Measurements from ENCODE around the gene FRY. TPM values are rescaled to one million over a fixed set of nuclear protein-coding genes. Genes with fewer than 3 reads are reported as not detected.

Gene FRY
- total and polyA plus RNA-seq, 2 of the 13 experiments (the other 11 are each of a cell fraction or from before 2014, with no cell fraction given): 8.2 to 13.1 TPM

DNA sequence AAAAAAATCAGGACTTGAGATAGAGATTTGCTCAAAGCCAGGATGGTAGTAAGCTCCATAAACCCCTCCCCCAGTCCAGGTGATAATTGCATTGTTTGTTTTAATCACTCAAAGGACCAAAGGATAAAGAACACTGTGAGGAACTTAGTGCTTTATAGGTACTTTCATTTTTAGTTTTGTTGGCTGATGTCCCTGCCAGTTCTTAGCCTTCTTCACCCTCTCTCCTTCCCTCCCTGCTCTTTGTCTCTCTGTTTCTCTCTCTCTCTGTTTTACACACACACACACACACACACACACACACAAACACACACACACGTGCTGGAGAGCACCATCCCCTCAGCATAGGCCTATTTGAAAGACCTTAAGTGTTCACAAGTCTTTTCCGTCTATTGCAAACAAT lies 5.2 kb downstream of the FRY start (continued):
- TF ChIP-seq CREM (IDR thresholded peaks at IDR 0.05) (no peak), CREM (CRISPR knock-in tag; IDR thresholded peaks at IDR 0.05) (no peak), FOSL2 (CRISPR knock-in tag; IDR thresholded peaks at IDR 0.05) (no peak), MEIS2 (CRISPR knock-in tag; IDR thresholded peaks at IDR 0.05) (no peak), LCORL (IDR thresholded peaks at IDR 0.05) (no peak), LCORL (CRISPR knock-in tag; IDR thresholded peaks at IDR 0.05) (peak; percentile 14; the same call in 1 of the 2 replicates), GLI4 (CRISPR knock-in tag; IDR thresholded peaks at IDR 0.05; ENCODE audit: borderline replicate concordance) (no peak), EZH2 (conservative IDR thresholded peaks at IDR 0.05; ENCODE audit: low read depth, low read length) (no peak), ZMYM4 (CRISPR knock-in tag; IDR thresholded peaks at IDR 0.05) (peak; percentile 25; the same call in 1 of the 2 replicates), ZBTB7B (CRISPR knock-in tag; IDR thresholded peaks at IDR 0.05) (no peak), SPEN (CRISPR knock-in tag; IDR thresholded peaks at IDR 0.05; ENCODE audit: low read depth) (no peak), ZNF7 (CRISPR knock-in tag; IDR thresholded peaks at IDR 0.05) (no peak), SOX5 (CRISPR knock-in tag; IDR thresholded peaks at IDR 0.05; ENCODE audit: borderline replicate concordance) (peak; percentile 41; the same call in 1 of the 2 replicates), TBX2 (CRISPR knock-in tag; IDR thresholded peaks at IDR 0.05; ENCODE audit: borderline replicate concordance) (peak; percentile 35; the same call in 1 of the 2 replicates), EP300 (IDR thresholded peaks at IDR 0.05; ENCODE audit: low read depth in 2 of 2, low read length in 2 of 2) (0 out of 4 replicates have a peak, but pooled peaks of 1 of the 2 experiments have one; percentile 10), EP300 (CRISPR knock-in tag; IDR thresholded peaks at IDR 0.05; ENCODE audit: borderline replicate concordance) (no peak), ARHGAP35 (CRISPR knock-in tag; IDR thresholded peaks at IDR 0.05; ENCODE audit: borderline replicate concordance) (no peak), SOX13 (IDR thresholded peaks at IDR 0.05) (no peak), SOX13 (CRISPR knock-in tag; conservative IDR thresholded peaks at IDR 0.05 in 1 of 2, IDR thresholded peaks at IDR 0.05 in 1 of 2) (peak in 1 of 2 experiments; percentile 61; a peak in 1 of 4 replicates)
- TF ChIP-seq, protein P1, sequence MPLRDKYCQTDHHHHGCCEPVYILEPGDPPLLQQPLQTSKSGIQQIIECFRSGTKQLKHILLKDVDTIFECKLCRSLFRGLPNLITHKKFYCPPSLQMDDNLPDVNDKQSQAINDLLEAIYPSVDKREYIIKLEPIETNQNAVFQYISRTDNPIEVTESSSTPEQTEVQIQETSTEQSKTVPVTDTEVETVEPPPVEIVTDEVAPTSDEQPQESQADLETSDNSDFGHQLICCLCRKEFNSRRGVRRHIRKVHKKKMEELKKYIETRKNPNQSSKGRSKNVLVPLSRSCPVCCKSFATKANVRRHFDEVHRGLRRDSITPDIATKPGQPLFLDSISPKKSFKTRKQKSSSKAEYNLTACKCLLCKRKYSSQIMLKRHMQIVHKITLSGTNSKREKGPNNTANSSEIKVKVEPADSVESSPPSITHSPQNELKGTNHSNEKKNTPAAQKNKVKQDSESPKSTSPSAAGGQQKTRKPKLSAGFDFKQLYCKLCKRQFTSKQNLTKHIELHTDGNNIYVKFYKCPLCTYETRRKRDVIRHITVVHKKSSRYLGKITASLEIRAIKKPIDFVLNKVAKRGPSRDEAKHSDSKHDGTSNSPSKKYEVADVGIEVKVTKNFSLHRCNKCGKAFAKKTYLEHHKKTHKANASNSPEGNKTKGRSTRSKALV (CRISPR knock-in tag; IDR thresholded peaks at IDR 0.05): no peak
- TF ChIP-seq, protein P2, sequence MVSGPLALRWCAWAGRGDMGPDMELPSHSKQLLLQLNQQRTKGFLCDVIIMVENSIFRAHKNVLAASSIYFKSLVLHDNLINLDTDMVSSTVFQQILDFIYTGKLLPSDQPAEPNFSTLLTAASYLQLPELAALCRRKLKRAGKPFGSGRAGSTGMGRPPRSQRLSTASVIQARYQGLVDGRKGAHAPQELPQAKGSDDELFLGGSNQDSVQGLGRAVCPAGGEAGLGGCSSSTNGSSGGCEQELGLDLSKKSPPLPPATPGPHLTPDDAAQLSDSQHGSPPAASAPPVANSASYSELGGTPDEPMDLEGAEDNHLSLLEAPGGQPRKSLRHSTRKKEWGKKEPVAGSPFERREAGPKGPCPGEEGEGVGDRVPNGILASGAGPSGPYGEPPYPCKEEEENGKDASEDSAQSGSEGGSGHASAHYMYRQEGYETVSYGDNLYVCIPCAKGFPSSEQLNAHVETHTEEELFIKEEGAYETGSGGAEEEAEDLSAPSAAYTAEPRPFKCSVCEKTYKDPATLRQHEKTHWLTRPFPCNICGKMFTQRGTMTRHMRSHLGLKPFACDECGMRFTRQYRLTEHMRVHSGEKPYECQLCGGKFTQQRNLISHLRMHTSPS (CRISPR knock-in tag; IDR thresholded peaks at IDR 0.05; ENCODE audit: low read depth): no peak
- TF ChIP-seq, protein P3, sequence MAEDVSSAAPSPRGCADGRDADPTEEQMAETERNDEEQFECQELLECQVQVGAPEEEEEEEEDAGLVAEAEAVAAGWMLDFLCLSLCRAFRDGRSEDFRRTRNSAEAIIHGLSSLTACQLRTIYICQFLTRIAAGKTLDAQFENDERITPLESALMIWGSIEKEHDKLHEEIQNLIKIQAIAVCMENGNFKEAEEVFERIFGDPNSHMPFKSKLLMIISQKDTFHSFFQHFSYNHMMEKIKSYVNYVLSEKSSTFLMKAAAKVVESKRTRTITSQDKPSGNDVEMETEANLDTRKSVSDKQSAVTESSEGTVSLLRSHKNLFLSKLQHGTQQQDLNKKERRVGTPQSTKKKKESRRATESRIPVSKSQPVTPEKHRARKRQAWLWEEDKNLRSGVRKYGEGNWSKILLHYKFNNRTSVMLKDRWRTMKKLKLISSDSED (CRISPR knock-in tag; IDR thresholded peaks at IDR 0.05): no peak
- TF ChIP-seq, protein P4, sequence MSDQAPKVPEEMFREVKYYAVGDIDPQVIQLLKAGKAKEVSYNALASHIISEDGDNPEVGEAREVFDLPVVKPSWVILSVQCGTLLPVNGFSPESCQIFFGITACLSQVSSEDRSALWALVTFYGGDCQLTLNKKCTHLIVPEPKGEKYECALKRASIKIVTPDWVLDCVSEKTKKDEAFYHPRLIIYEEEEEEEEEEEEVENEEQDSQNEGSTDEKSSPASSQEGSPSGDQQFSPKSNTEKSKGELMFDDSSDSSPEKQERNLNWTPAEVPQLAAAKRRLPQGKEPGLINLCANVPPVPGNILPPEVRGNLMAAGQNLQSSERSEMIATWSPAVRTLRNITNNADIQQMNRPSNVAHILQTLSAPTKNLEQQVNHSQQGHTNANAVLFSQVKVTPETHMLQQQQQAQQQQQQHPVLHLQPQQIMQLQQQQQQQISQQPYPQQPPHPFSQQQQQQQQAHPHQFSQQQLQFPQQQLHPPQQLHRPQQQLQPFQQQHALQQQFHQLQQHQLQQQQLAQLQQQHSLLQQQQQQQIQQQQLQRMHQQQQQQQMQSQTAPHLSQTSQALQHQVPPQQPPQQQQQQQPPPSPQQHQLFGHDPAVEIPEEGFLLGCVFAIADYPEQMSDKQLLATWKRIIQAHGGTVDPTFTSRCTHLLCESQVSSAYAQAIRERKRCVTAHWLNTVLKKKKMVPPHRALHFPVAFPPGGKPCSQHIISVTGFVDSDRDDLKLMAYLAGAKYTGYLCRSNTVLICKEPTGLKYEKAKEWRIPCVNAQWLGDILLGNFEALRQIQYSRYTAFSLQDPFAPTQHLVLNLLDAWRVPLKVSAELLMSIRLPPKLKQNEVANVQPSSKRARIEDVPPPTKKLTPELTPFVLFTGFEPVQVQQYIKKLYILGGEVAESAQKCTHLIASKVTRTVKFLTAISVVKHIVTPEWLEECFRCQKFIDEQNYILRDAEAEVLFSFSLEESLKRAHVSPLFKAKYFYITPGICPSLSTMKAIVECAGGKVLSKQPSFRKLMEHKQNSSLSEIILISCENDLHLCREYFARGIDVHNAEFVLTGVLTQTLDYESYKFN (CRISPR knock-in tag; conservative IDR thresholded peaks at IDR 0.05): 0 out of 2 replicates have a peak, but pooled peaks have one; percentile 18

Data from HepG2 (cell line).